KOPT-K1 (cell line): Measurements from ENCODE around the gene MMP12.
"Not testable (repeated sequence)": the region's sequence is repeated elsewhere in the genome, so short reads cannot be mapped to it uniquely, and the experiment has no call there.

ENCODE experiments used
- H3K27ac ChIP-seq: fragments of 200-600 bp; sonication (generic); 2 replicates; pipeline ENCODE4 v1.5.1; 2016; ENCODE audit warnings: antibody characterized with exemption, mild to moderate bottlenecking, low read depth, low read length; ENCODE audit not compliant: poor library complexity, severe bottlenecking
- H3K36me3 ChIP-seq: fragments of 200-600 bp; sonication (generic); 2 replicates; pipeline ENCODE4 v1.5.1; 2017; ENCODE audit warnings: antibody characterized with exemption, mild to moderate bottlenecking, low read length, moderate library complexity; ENCODE audit not compliant: insufficient read depth
- H3K9me3 ChIP-seq: fragments of 200-600 bp; sonication (generic); 2 replicates; pipeline ENCODE4 v1.5.1; 2017; ENCODE audit warnings: antibody characterized with exemption, low read length, mild to moderate bottlenecking; ENCODE audit not compliant: insufficient read depth, poor library complexity, severe bottlenecking

Gene MMP12

DNA sequence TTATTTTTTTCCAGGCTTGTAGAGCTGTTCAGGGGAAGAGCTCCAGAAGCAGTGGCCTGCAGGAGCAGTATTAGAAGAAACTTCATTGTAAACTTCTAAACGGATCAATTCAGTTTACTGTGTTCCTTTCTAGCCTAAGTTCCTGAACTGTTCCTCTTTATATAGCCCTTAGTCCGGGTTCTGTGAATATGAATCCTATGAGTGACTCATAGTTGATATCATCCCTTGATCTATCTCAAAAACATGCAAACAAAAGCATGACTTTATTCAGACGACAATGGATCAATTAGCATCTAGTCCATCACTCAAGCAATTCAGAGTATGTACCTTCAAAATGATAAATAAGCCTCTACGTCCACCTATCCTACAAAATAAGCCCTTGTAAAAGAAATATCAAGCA lies at the start of gene MMP12:
Gene MMP12 (minus strand): TSS at position 131 of the 400 bp plus-strand sequence. CDS start 45 bp downstream, at position 86.
- Histone ChIP-seq H3K9me3 (no peaks in the 10 kb centered on the region), H3K36me3 (no peaks in the 10 kb centered on the region), H3K27ac (no peak within 1 kb of the TSS)

DNA sequence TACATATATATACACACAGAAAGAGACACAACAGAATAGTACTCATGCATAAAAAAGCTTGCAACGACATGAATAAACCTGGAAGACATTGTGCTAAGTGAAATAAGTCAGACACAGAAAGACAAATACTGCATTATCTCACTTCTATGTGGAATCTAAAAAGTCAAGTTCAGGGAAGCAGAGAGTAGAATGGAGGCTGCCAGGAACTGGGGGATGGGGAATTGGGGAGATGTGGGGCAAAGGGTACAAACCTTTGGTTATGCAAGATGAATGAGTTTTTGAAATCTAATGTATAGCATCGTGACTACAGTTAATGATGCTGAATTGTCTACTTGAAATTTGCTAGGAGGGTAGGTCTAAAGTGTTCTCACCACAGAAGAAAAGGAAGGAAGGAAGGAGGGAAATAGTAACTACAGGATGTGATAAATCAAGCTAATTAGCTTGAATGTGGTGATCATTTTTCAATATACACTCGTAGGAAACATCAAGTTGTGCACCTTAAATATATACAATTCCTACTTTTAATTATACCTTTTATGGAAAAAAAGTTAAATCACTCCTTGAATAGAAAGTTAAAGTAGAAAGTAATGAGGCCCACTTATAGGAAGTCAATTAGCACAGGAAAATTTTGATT lies 46.9 kb upstream of the MMP12 start:
- Histone ChIP-seq H3K27ac (no peak overlapping the region), H3K36me3 (no peaks in the 10 kb centered on the region), H3K9me3 (no peaks in the 10 kb centered on the region)

DNA sequence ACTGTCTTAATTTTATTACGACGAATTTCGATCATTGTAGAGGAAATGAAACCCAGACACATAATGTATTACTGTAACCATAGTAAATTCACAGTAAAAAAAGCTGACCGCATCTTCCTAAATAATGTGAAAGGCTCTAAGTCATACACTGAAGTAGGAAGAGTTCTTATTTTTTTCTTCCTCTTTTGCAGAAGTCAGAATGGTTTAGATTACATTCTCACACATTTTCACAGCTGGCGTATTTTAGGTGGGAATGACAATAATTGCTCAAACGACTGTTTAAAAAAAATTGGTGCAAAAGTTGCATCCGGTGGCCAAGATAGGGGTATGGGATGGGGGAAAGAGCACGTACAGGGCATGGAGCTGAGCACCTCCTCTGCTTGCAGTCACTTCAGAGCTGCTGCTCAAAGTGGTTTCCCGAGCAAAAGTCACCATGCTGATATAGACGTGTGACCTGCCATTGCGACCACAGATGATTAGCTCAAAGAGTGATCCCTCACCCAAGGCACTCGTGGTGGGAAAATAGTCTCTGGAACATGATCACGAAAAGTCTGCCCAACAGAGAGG lies 45.4 kb upstream of the MMP12 start:
- H3K27ac ChIP-seq = no peak overlapping the region

GRCh38 chr11:102915044-102915375 lies 40.2 kb upstream of the MMP12 start:
- Histone ChIP-seq H3K9me3 (no peaks in the 10 kb centered on the region), H3K27ac (no peak overlapping the region), H3K36me3 (no peaks in the 10 kb centered on the region)

More for the DNA sequence above, 45.4 kb upstream of the MMP12 start:
- Histone ChIP-seq H3K9me3 (no peaks in the 10 kb centered on the region), H3K36me3 (no peaks in the 10 kb centered on the region)

- H3K9me3 ChIP-seq = no peaks in the 10 kb centered on the region
- H3K27ac ChIP-seq = no peak overlapping the region
- no peaks in the 10 kb centered on the region for H3K36me3 ChIP-seq
Measured at GRCh38 chr11:102914238-102915043, 39.7 kb upstream of the MMP12 start.

DNA sequence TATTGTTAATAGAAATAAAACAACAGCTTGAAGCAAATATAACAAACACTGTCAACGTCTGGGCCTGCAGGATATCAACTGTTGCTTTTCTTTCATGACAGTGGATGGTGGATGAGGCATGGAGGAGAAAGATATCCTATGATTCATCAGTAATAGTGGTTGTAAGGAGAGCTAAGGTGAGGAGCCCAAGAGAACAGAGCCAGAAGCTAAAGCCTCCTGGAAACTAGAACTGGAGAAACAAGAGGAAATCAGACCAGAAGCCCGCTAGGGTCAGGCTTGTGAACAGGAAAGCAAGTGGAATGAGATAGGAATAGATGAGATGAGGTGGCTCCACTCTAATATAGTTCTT lies 37.7 kb upstream of the MMP12 start:
- no peaks in the 10 kb centered on the region for H3K36me3 ChIP-seq
- no peaks in the 10 kb centered on the region for H3K9me3 ChIP-seq
- no peak overlapping the region for H3K27ac ChIP-seq

- no peaks in the 10 kb centered on the region for H3K36me3 ChIP-seq
- no peaks in the 10 kb centered on the region for H3K9me3 ChIP-seq
- H3K27ac ChIP-seq = no peak overlapping the region
Measured at GRCh38 chr11:102911758-102912481, 37.1 kb upstream of the MMP12 start.

DNA sequence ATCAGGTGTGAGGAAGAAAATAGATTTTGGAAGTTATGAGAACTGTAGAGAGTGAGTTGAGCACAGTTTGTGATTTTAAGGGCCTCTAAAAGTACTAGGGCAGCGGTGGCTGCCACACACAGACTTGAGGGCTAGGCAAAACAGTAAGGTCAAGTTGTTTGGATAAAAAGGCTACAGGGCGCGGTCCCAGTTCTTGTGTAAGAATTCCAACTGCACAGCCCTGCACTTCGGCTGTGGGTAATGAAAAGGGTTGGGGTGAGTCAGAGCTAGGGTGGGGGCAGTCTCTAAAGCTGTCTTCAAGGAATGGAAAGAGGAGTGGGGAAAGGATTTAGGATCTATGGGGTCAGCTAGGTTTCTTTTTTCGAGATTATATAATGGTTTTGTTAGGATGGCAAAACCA lies 31.1 kb upstream of the MMP12 start:
- H3K27ac ChIP-seq, H3K36me3 ChIP-seq, H3K9me3 ChIP-seq: not testable (repeated sequence)

DNA sequence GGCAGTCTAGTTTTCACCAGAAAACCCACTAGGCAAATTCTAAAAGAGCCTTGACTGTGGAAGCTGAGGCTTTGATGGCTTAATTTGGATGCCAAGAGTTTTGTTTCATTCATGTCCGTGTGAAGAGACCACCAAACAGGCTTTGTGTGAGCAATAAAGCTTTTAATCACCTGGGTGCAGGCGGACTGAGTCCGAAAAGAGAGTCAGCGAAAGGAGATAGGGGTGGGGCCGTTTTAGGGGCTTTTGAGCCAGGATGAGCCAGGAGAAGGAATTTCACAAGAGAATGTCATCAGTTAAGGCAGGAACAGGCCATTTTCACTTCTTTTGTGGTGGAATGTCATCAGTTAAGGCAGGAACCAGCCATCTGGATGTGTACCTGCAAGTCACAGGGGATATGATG lies 29.1 kb upstream of the MMP12 start:
- not testable (repeated sequence) for H3K9me3 ChIP-seq, H3K27ac ChIP-seq, H3K36me3 ChIP-seq

DNA sequence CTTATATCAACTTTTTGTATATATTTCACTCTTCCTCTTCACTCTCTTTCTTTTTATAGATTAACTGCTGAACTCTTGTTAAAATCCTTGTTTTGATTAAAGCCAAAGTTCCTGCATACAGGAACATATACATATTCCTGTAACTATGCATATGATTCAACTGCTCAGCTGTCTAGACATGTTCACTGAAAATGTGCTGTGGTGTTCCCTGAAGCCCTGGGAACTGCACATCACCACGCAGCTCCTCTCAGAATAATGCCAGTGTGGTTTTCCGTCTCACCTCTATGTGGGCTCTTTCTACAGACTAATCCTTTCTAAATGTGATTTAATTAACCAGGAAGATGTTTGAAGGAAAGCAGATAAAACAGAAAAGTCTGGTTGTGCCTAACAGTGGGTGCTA lies 25.6 kb upstream of the MMP12 start:
- no peak overlapping the region for H3K27ac ChIP-seq
- H3K9me3 ChIP-seq = no peaks in the 10 kb centered on the region
- H3K36me3 ChIP-seq = no peaks in the 10 kb centered on the region

- no peaks in the 10 kb centered on the region for H3K36me3 ChIP-seq
- peaks cover 6% of the 10 kb centered on the region for H3K9me3 ChIP-seq
- no peak overlapping the region for H3K27ac ChIP-seq
Measured at GRCh38 chr11:102891736-102892135, 17.0 kb upstream of the MMP12 start.

- Histone ChIP-seq H3K27ac (no peak overlapping the region), H3K9me3 (no peaks in the 10 kb centered on the region), H3K36me3 (no peaks in the 10 kb centered on the region)
Measured at GRCh38 chr11:102886999-102887398, 12.2 kb upstream of the MMP12 start.

DNA sequence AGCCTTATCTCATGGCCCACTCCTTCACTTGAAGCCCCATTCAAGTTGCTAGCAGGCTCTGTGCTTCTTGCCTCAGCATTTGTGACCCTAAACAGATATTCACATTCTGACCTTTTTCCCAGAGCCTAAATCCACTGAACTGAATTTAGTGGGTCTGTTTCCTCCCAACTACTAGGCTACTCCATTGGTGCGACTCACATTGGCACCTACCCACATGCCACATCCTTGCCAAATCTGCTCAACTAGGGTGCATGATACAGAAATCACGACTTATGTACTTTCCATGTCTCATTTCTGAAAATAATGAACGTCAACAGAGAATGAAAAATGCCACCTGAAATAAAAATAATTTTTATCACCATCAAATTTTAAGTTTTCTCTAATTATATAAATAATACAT lies 8.4 kb upstream of the MMP12 start:
- no peak overlapping the region for H3K27ac ChIP-seq

GRCh38 chr11:102882389-102883024 lies 7.7 kb upstream of the MMP12 start:
- no peak overlapping the region for H3K27ac ChIP-seq

More for the DNA sequence above, 8.4 kb upstream of the MMP12 start:
- no peaks in the 10 kb centered on the region for H3K9me3 ChIP-seq
- no peaks in the 10 kb centered on the region for H3K36me3 ChIP-seq

DNA sequence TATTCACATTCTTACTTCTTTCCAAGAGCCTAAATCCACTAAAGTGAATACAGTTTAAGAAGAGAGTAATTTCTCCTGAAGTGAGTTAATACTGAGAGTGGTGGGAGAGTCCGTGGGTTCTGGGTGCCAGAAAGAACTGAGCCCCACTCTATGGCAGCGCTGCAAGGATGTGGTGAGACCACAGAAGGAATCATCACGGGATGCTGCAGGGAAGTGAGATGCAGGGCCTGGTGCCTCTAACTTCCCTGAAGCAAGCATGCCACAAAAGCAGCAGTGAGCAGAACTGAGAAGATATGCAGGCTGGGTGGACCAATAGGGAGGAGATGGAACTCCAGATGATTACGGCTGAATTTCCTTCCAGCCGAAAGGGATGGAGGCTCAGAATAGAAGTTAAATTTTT lies 5.0 kb upstream of the MMP12 start:
- Histone ChIP-seq H3K36me3 (no peaks in the 10 kb centered on the region), H3K9me3 (no peaks in the 10 kb centered on the region), H3K27ac (no peak overlapping the region)

More at GRCh38 chr11:102882389-102883024, 7.7 kb upstream of the MMP12 start:
- Histone ChIP-seq H3K36me3 (no peaks in the 10 kb centered on the region), H3K9me3 (no peaks in the 10 kb centered on the region)
